ENCODE results near the gene FGFR3.

Gene FGFR3

GRCh38 chr4:1797861-1798579, 4.9 kb downstream of the FGFR3 start:
- FAIRE-seq (no peak), DNase-seq (ENCODE audit: insufficient read length, low spot score) (no peak)
- TF ChIP-seq PAX5 (IDR thresholded peaks at IDR 0.05; ENCODE audit: insufficient read depth, low read length, severe bottlenecking) (no peak), TAF1 (IDR thresholded peaks at IDR 0.05; ENCODE audit: low read depth, low read length) (no peak), POLR2AphosphoS5 (IDR thresholded peaks at IDR 0.05; ENCODE audit: low read depth, low read length) (no peak), POU2F2 (IDR thresholded peaks at IDR 0.05; ENCODE audit: low read depth, low read length) (no peak), POLR2A (IDR thresholded peaks at IDR 0.05; ENCODE audit: low read depth, low read length) (no peak), SPI1 (IDR thresholded peaks at IDR 0.05; ENCODE audit: low read depth, low read length) (no peak)

GRCh38 chr4:1798580-1799386, 5.7 kb downstream of the FGFR3 start:
- no peak for FAIRE-seq
- TF ChIP-seq TAF1 (IDR thresholded peaks at IDR 0.05; ENCODE audit: low read depth, low read length) (no peak), POU2F2 (IDR thresholded peaks at IDR 0.05; ENCODE audit: low read depth, low read length) (no peak), PAX5 (IDR thresholded peaks at IDR 0.05; ENCODE audit: insufficient read depth, low read length, severe bottlenecking) (no peak)
- no peak for DNase-seq (ENCODE audit: insufficient read length, low spot score)

DNA sequence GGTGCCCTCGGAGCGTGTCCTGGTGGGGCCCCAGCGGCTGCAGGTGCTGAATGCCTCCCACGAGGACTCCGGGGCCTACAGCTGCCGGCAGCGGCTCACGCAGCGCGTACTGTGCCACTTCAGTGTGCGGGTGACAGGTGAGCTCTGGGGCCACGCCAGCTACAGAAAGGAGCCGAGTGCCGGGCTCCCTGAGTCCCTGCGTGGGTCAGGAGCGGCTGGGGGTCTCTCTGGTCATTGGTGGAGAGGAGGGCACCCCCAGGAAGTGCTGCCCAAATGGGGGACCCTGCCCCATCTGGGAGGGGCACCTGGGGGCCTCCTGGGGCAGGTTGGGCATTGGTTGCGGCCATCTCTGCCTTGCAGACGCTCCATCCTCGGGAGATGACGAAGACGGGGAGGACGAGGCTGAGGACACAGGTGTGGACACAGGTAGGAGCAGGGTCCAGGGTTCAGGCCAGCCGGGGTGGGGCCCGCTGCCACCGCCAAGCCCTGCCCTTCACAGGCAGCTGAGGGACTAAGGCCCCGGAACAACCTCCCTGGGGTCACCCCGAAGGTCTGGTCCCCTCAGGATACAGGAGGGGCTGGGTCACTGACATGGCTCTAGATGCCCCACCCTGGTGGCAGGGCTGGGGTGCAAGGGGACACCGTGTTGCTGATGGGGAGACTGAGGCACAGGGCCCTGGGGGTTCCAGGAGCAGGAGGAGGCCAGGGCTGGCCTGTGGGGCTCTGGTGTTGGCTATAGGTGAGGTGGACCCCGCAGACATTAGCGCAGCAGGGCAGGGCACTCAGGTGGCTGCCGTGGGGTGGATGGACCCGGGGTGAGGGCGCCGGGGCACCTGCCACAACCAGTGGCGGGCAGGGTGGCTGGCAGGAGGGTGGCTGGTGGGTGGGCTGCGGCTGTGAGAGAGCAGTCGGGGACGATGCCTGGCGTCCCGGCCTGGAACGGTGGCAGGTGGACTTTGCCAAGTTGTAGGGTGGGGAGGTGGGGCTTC, 6.6 kb downstream of the FGFR3 start:
- FAIRE-seq (no peak), DNase-seq (ENCODE audit: insufficient read length, low spot score) (no peak)
- no peak for TF ChIP-seq POU2F2 (IDR thresholded peaks at IDR 0.05; ENCODE audit: low read depth, low read length)
- TF ChIP-seq SPI1 (IDR thresholded peaks at IDR 0.05; ENCODE audit: low read depth, low read length), result no peak
- TF ChIP-seq POLR2AphosphoS5 (IDR thresholded peaks at IDR 0.05; ENCODE audit: low read depth, low read length), result no peak
- TF ChIP-seq PAX5 (IDR thresholded peaks at IDR 0.05; ENCODE audit: insufficient read depth, low read length, severe bottlenecking), result no peak
- TF ChIP-seq POLR2A (IDR thresholded peaks at IDR 0.05; ENCODE audit: low read depth, low read length), result no peak
- no peak for TF ChIP-seq TAF1 (IDR thresholded peaks at IDR 0.05; ENCODE audit: low read depth, low read length)

GRCh38 chr4:1800805-1801204, 7.7 kb downstream of the FGFR3 start:
- FAIRE-seq (no peak), DNase-seq (ENCODE audit: insufficient read length, low spot score) (no peak)
- TF ChIP-seq TAF1 (IDR thresholded peaks at IDR 0.05; ENCODE audit: low read depth, low read length), result no peak
- TF ChIP-seq SPI1 (IDR thresholded peaks at IDR 0.05; ENCODE audit: low read depth, low read length), result no peak
- TF ChIP-seq PAX5 (IDR thresholded peaks at IDR 0.05; ENCODE audit: insufficient read depth, low read length, severe bottlenecking), result no peak
- TF ChIP-seq POLR2AphosphoS5 (IDR thresholded peaks at IDR 0.05; ENCODE audit: low read depth, low read length), result no peak
- TF ChIP-seq POU2F2 (IDR thresholded peaks at IDR 0.05; ENCODE audit: low read depth, low read length), result no peak
- no peak for TF ChIP-seq POLR2A (IDR thresholded peaks at IDR 0.05; ENCODE audit: low read depth, low read length)

GRCh38 chr4:1801286-1801958, 8.3 kb downstream of the FGFR3 start:
- no peak for FAIRE-seq
- DNase-seq (ENCODE audit: insufficient read length, low spot score), result no peak
- TF ChIP-seq POLR2A (IDR thresholded peaks at IDR 0.05; ENCODE audit: low read depth, low read length) (no peak), POLR2AphosphoS5 (IDR thresholded peaks at IDR 0.05; ENCODE audit: low read depth, low read length) (no peak), TAF1 (IDR thresholded peaks at IDR 0.05; ENCODE audit: low read depth, low read length) (no peak), POU2F2 (IDR thresholded peaks at IDR 0.05; ENCODE audit: low read depth, low read length) (no peak), PAX5 (IDR thresholded peaks at IDR 0.05; ENCODE audit: insufficient read depth, low read length, severe bottlenecking) (no peak), SPI1 (IDR thresholded peaks at IDR 0.05; ENCODE audit: low read depth, low read length) (no peak)

DNA sequence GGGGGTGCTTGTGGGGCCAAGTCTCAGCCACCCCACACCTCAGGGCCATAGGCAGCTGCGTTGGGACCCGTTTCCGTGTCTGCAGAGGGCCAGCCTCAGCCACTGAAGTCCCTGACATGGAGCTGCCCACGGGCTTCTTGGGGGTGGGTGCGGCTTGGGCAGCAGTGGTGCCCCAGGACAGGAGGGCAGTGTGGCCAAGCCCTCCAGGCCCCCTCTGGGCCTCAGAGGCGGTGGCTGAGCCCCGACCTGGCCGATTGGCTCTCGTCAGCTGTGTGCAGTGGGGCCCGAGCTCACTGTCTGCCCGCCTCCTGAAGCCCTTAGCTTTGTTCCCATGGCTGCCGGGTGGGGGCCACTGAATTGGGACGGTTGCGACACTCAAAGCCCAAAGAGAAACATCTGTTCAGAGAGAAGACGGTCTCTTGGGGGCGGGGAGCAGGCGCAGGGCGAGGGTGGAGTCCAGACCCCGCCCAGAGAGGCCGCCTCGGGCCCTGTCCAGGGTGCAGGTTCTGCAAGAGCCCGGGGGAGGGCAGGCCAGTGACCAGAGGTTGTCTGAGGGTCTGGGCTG, 9.1 kb downstream of the FGFR3 start:
- FAIRE-seq (no peak), DNase-seq (ENCODE audit: insufficient read length, low spot score) (no peak)
- TF ChIP-seq SPI1 (IDR thresholded peaks at IDR 0.05; ENCODE audit: low read depth, low read length) (no peak), POLR2AphosphoS5 (IDR thresholded peaks at IDR 0.05; ENCODE audit: low read depth, low read length) (no peak), TAF1 (IDR thresholded peaks at IDR 0.05; ENCODE audit: low read depth, low read length) (no peak), POLR2A (IDR thresholded peaks at IDR 0.05; ENCODE audit: low read depth, low read length) (no peak), PAX5 (IDR thresholded peaks at IDR 0.05; ENCODE audit: insufficient read depth, low read length, severe bottlenecking) (no peak), POU2F2 (IDR thresholded peaks at IDR 0.05; ENCODE audit: low read depth, low read length) (no peak)

DNA sequence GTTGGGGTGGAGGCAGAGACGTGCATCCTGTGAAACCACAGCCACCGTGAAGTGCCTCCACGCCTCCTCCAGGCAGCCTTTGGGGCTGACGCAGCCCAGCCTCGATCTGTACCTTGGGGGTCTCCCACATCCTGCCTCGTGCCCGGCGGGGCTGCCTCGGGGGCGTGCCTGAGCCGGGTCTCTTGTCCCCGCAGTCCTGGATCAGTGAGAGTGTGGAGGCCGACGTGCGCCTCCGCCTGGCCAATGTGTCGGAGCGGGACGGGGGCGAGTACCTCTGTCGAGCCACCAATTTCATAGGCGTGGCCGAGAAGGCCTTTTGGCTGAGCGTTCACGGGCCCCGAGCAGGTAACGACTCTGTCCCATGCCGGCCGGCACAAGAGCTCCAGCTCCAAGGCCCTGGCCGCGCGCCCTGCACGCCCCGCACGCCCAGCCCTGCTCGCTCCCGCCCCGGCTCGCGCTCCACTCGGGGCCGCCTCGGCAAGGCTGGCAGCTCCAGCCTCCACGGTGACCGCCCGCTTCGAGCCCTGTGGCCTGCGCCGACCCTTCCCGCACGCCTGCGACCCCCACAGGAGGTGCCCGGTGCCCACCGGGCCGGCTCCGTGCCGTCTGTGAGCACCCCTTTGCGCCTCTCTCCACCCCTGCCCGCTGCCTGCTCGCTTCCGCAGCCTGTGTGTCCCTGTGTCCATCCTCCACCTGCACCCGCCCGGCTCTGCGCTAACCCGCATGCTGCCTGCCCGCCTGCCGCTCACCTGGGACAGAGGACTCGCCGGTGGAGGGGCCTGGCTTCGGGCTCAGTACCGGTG, 9.8 kb downstream of the FGFR3 start:
- TF ChIP-seq TAF1 (IDR thresholded peaks at IDR 0.05; ENCODE audit: low read depth, low read length) (no peak), SPI1 (IDR thresholded peaks at IDR 0.05; ENCODE audit: low read depth, low read length) (no peak), PAX5 (IDR thresholded peaks at IDR 0.05; ENCODE audit: insufficient read depth, low read length, severe bottlenecking) (no peak), POLR2A (IDR thresholded peaks at IDR 0.05; ENCODE audit: low read depth, low read length) (no peak), POU2F2 (IDR thresholded peaks at IDR 0.05; ENCODE audit: low read depth, low read length) (no peak), POLR2AphosphoS5 (IDR thresholded peaks at IDR 0.05; ENCODE audit: low read depth, low read length) (no peak)
- FAIRE-seq (no peak), DNase-seq (ENCODE audit: insufficient read length, low spot score) (no peak)
